MCF 10A (cell line): ENCODE data around the gene HK2. TPM values are rescaled to one million over a fixed set of nuclear protein-coding genes. Genes with fewer than 3 reads are reported as not detected.
A peak's percentile ranks its signal among the peaks of the same experiment; 100 is the strongest.
"Not testable (repeated sequence)": the region's sequence is repeated elsewhere in the genome, so short reads cannot be mapped to it uniquely, and the experiment has no call there.

Source experiments
- Bru-seq: library from RNA; stranded (reverse); fragments of 400-500 nt; gene quantifications from one replicate; lab custom pipeline; 2021; lab: Mats Ljungman, UMichigan
- BruChase-seq, 2 experiments: library from RNA; stranded (reverse); fragments of 400-500 nt; gene quantifications; one replicate each; lab custom pipeline; 2021; lab: Mats Ljungman, UMichigan
- BruUV-seq: library from RNA; stranded (reverse); fragments of 400-500 nt; replicated peaks from 2 replicates; lab custom pipeline; 2021; lab: Mats Ljungman, UMichigan
- CTCF ChIA-PET: fragments of 300-600 bp; sonication (Branson Sonifier 250); formaldehyde crosslinking; extraction: SDS; loops from one replicate; lab custom pipeline; 2021; ENCODE audit warnings: antibody characterized with exemption, inconsistent platforms; lab: Yijun Ruan, JAX
- POLR2A ChIA-PET: fragments of 300-600, 350-650 bp; sonication (Branson Sonifier 250); formaldehyde crosslinking; extraction: SDS; loops from one replicate; lab custom pipeline; 2020; ENCODE audit warnings: antibody characterized with exemption, inconsistent platforms; lab: Yijun Ruan, JAX
- DNase-seq: peaks from one replicate; pipeline ENCODE4 v3.0.0-alpha.2; 2018; ENCODE audit not compliant: unreplicated experiment
- H3K27ac Mint-ChIP-seq: one replicate; pipeline ENCODE4 v1.8.0; 2022; ENCODE audit warnings: mild to moderate bottlenecking, low read depth, mixed read lengths; ENCODE audit not compliant: unreplicated experiment
- H3K27me3 Mint-ChIP-seq: one replicate; pipeline ENCODE4 v1.8.0; 2022; ENCODE audit warnings: mixed read lengths; ENCODE audit not compliant: insufficient read depth, unreplicated experiment
- H3K36me3 Mint-ChIP-seq: one replicate; pipeline ENCODE4 v1.8.0; 2022; ENCODE audit warnings: mild to moderate bottlenecking, moderate library complexity, mixed read lengths; ENCODE audit not compliant: insufficient read depth, unreplicated experiment
- H3K4me1 Mint-ChIP-seq: one replicate; pipeline ENCODE4 v1.8.0; 2022; ENCODE audit warnings: mixed read lengths; ENCODE audit not compliant: insufficient read depth, unreplicated experiment
- H3K4me3 Mint-ChIP-seq: one replicate; pipeline ENCODE4 v1.8.0; 2022; ENCODE audit warnings: mild to moderate bottlenecking, moderate library complexity, mixed read lengths; ENCODE audit not compliant: unreplicated experiment
- H3K9me3 Mint-ChIP-seq: one replicate; pipeline ENCODE4 v1.8.0; 2022; ENCODE audit warnings: mixed read lengths; ENCODE audit not compliant: unreplicated experiment
- intact Hi-C: fragments of 100-400 bp; cut with micrococcal nuclease; formaldehyde crosslinking; loops from 2 replicates; pipeline ENCODE4 v1.14.1; 2022
- long read RNA-seq: library from polyadenylated mRNA; stranded (forward); transcript quantifications from one replicate; pipeline ENCODE4 v2.0.0, GENCODE V29; 2022
- total RNA-seq: library from RNA; stranded (reverse); gene quantifications from 2 replicates; pipeline ENCODE4 v1.2.3, GENCODE V29; 2022
- TF ChIP-seq, protein P1 (sequence below): fragments of 200-600 bp; IDR thresholded peaks from one replicate; pipeline ENCODE4 v1.8.0; 2022; ENCODE audit warnings: antibody characterized with exemption, mild to moderate bottlenecking; ENCODE audit not compliant: unreplicated experiment

HK2 gene
- total RNA-seq, result 40.4 and 47.8 TPM in 2 replicates
- percentile 82 among the genes with signal in this experiment for Bru-seq, nascent RNA
- percentile 84 among the genes with signal in this experiment for BruChase-seq, experiment 1, labeled RNA remaining after a 6-hour chase
- percentile 73 among the genes with signal in this experiment for BruChase-seq, experiment 2, labeled RNA remaining after a 2-hour chase
- long read RNA-seq, full-length matches to known transcripts, result 26 of 59 reads
- long read RNA-seq, partial matches to known transcripts, result 27 of 59 reads
- long read RNA-seq, other reads (novel, unspliced or antisense), result 6 of 59 reads

GRCh38 chr2:74833418-74834233 lies at the start of gene HK2:
Gene HK2, plus strand, starts transcription at chr2:74834127. Its CDS starts 454 bp downstream, at chr2:74834581.
- Mint-ChIP-seq H3K9me3 (no peaks in the 10 kb centered on the region), H3K36me3 (peaks cover 7% of the 10 kb centered on the region), H3K4me1 (peaks cover 34% of the 10 kb centered on the region), H3K27me3 (no peaks in the 10 kb centered on the region), H3K4me3 (peak within 1 kb of the TSS; percentile 85), H3K27ac (peak within 1 kb of the TSS; percentile 86)
- TF ChIP-seq, protein P1, sequence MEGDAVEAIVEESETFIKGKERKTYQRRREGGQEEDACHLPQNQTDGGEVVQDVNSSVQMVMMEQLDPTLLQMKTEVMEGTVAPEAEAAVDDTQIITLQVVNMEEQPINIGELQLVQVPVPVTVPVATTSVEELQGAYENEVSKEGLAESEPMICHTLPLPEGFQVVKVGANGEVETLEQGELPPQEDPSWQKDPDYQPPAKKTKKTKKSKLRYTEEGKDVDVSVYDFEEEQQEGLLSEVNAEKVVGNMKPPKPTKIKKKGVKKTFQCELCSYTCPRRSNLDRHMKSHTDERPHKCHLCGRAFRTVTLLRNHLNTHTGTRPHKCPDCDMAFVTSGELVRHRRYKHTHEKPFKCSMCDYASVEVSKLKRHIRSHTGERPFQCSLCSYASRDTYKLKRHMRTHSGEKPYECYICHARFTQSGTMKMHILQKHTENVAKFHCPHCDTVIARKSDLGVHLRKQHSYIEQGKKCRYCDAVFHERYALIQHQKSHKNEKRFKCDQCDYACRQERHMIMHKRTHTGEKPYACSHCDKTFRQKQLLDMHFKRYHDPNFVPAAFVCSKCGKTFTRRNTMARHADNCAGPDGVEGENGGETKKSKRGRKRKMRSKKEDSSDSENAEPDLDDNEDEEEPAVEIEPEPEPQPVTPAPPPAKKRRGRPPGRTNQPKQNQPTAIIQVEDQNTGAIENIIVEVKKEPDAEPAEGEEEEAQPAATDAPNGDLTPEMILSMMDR, result no peak
- peak; percentile 88 for DNase-seq
- CTCF ChIA-PET, result interaction anchor here (0.6 to 12.5 kb wide), 7 partner anchors 14 to 120 kb away, joined by 3 to 140 read pairs (median 8); no protein-coding TSS in a partner anchor
- POLR2A ChIA-PET, result interaction anchor here (0.6 to 8.4 kb wide), 12 partner anchors 11 to 501 kb away, joined by 3 to 123 read pairs (median 10); no protein-coding TSS in a partner anchor
- no TSS peak for BruUV-seq
- intact Hi-C loops, result loop anchor here (2.0 kb wide), 1 partner anchor 93 kb away; no protein-coding TSS in a partner anchor

DNA sequence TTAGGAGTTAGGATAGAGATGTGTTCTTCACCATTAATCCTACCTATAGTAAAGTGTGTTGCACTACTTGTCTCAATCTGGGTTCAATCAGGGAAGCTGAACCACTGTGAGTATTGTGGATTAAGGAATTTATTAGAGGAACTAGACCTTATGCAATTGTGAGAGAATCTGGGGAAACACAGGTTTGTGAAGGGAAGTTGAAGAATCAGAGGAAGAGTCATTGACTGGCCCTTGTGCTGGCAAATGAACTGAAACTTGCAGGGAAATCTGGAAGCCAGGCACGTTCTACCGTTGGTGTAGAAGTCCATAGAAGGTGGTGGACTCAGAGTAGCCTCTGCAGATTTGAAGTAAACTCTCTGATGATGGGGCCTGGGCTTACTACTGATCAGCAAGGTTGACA lies 44.7 kb upstream of the HK2 start:
- ChIA-PET CTCF (interaction anchor here (0.6 kb wide), 1 partner anchor 14 kb away, joined by 3 read pairs; no protein-coding TSS in a partner anchor), POLR2A (interaction anchor here (0.6 kb wide), 1 partner anchor 25 kb away, joined by 3 read pairs; no protein-coding TSS in a partner anchor)

DNA sequence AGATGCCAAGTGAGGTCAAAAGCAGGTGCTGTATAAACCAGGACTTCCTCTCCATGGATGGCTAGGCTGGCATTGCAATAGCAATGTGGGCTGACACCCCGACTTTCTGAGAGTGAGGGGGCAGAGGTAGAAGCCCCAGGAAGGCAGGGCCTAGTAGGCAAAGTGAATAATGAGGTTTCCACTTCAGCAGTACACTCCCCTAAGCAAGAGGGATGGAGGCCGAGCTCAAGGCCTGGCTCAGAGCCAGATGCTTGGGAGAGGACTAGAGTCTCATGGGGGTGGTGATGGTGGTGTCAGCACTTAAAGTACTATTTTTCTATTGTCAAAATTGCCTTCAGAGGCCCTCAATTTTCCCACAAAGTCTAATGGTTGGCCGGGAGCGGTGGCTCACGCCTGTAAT lies 41.6 kb upstream of the HK2 start:
- no TSS peak for BruUV-seq

More for the DNA sequence above, 44.7 kb upstream of the HK2 start:
- no peak overlapping the region for H3K27ac Mint-ChIP-seq
- intact Hi-C loops, result no loop called here
- no peaks in the 10 kb centered on the region for H3K36me3 Mint-ChIP-seq
- DNase-seq, result no peak
- no peaks in the 10 kb centered on the region for H3K4me1 Mint-ChIP-seq
- no peak overlapping the region for H3K4me3 Mint-ChIP-seq
- no TSS peak for BruUV-seq
- no peaks in the 10 kb centered on the region for H3K27me3 Mint-ChIP-seq
- TF ChIP-seq, protein P1, result no peak
- H3K9me3 Mint-ChIP-seq, result peaks cover 17% of the 10 kb centered on the region

DNA sequence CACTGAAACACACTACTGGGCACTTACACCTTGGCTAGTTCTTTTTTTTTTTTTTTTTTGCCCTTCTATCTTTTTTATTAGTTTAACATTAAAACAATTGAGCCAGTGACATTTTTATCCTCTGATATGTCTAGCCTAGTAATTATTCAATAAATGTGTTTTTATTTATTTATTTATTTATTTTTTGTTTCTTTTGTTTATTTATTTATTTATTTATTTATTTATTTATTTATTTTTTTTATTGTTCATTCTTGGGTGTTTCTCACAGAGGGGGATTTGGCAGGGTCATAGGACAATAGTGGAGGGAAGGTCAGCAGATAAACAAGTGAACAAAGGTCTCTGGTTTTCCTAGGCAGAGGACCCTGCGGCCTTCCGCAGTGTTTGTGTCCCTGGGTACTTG lies 39.0 kb upstream of the HK2 start:
- intact Hi-C loops, POLR2A ChIA-PET, BruUV-seq: not testable (repeated sequence)

More for the DNA sequence above, 41.6 kb upstream of the HK2 start:
- Mint-ChIP-seq H3K27me3 (no peaks in the 10 kb centered on the region), H3K4me1 (no peaks in the 10 kb centered on the region), H3K4me3 (no peak overlapping the region), H3K27ac (no peak overlapping the region), H3K9me3 (peaks cover 13% of the 10 kb centered on the region), H3K36me3 (no peaks in the 10 kb centered on the region)
- ChIA-PET POLR2A (no interaction called here), CTCF (interaction anchor here (0.6 kb wide), 1 partner anchor 24 kb away, joined by 7 read pairs; no protein-coding TSS in a partner anchor)
- TF ChIP-seq, protein P1, result no peak
- no peak for DNase-seq
- intact Hi-C loops, result no loop called here

More for the DNA sequence above, 39.0 kb upstream of the HK2 start:
- DNase-seq, CTCF ChIA-PET, H3K9me3 Mint-ChIP-seq, H3K27ac Mint-ChIP-seq, H3K4me3 Mint-ChIP-seq, H3K4me1 Mint-ChIP-seq, H3K36me3 Mint-ChIP-seq, H3K27me3 Mint-ChIP-seq: not testable (repeated sequence)
